NCI-H82 treated with DMSO at 0.1 percent for 48 hours (cell line): ENCODE measurements around the gene BRI3.
"Not testable (repeated sequence)": the region's sequence is repeated elsewhere in the genome, so short reads cannot be mapped to it uniquely, and the experiment has no call there.

ENCODE experiments used
- DNase-seq: peaks from one replicate; lab custom pipeline; 2025; ENCODE audit not compliant: unreplicated experiment; lab: John Stamatoyannopoulos, UW

Gene BRI3

DNA sequence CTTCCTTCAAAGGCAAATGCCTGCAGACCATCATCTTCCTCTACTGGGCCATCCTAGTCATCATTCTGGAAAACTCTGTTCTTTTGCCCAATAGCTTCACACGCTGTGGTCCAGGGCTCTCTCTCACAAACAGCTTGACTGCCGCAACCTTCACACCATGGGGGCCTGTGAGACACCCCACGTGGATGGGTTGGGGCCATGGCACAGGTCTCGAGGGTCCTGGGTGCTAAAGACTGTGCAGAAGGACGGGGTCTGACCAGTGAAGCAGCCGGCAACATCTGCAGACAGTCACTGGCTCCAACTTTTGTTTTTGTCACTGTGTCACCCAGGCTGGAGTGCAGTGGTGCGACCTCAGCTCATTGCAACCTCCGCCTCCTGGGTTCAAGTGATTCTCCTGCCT lies 28.1 kb downstream of the BRI3 start:
- no peak for DNase-seq

DNA sequence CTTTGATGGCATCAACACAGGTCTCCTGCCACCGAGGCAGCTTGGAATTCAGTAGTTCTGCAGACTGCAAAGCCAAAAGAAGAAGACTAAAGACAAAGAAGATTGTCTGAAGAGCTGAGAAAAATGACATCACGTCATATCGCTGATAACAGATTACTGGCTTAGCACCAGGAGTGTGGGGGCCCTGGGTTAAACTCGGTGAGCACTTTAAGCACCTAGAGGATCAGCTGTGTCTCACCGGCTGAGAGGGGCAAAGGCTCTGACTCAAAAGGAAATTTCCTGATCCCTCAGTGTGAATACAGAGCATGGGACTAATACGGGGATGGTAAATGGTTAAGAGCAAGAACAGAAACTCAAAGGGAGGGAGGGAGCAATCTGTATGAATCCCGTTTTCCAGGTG lies 30.7 kb downstream of the BRI3 start:
- DNase-seq = no peak

DNA sequence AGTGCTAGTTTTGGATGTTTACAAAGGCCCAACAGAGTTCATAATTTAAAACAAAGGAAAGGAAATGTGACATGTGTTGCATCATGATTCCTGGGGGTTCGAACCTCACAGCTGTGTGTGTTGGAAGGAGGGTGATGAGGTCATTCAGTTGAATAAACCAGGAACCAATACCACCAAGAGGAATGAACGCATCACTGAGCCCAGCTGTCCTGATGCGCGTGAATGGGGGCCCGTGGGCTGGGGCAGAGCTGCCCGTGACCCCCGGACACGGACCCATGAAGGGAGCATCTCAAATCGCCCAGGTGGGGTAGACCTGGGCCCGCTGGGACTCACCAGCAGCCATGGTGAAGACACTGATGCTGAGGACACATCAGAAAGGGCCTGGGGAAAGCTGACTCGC lies 33.0 kb downstream of the BRI3 start:
- no peak for DNase-seq

DNA sequence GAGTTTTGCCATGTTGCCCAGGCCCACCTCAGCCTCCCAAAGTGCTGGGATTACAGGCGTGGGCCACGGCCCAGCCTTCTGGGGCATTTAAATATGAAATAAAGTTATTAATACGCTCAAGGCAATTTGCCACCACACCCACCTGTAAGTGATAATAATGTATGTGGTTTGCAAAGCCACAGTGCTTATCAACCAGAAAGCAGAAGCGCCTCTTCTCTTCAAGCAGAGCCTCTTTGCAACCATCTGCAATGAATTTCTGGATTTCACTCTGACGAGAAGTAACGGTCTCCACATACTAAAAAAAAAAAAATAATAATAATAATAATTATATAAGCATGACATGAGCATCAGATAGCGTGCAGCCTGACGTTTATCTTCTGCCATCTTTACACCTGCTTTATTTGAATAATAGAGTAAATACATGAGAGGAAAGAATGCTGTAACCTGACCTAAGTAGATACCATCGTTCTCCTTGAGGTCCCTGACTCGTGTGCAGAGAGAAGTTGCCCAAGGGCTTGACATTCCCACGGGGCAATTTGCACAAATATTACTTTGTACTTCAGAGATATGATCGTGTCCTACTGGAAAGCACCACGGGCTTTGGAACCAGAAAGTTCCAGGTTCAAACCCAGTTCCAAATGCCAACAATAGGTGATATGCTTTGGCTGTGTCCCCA lies 34.0 kb downstream of the BRI3 start:
- no peak for DNase-seq

DNA sequence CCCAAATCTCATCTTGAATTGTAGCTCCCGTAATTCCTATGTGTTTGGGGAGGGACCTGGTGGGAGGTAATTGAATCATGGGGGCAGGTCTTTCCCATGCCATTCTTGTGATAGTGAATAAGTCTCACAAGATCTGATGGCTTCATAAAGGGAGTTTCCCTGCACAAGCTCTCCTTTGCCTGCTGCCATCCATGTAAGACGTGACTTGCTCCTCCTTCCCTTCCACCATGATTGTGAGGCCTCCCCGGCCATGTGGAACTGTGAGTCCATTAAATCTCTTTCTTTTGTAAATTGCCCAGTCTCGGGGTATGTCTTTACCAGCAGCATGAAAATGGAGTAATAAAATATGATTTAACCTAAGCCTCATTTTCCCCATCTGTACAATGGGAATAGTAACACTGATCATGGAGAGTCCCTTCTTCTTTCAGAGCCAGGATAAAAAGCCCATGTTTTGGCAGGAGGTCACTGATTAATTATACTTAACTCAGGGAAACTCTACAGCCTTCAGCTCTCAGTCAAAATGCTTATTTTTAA lies 34.6 kb downstream of the BRI3 start:
- DNase-seq = not testable (repeated sequence)

DNA sequence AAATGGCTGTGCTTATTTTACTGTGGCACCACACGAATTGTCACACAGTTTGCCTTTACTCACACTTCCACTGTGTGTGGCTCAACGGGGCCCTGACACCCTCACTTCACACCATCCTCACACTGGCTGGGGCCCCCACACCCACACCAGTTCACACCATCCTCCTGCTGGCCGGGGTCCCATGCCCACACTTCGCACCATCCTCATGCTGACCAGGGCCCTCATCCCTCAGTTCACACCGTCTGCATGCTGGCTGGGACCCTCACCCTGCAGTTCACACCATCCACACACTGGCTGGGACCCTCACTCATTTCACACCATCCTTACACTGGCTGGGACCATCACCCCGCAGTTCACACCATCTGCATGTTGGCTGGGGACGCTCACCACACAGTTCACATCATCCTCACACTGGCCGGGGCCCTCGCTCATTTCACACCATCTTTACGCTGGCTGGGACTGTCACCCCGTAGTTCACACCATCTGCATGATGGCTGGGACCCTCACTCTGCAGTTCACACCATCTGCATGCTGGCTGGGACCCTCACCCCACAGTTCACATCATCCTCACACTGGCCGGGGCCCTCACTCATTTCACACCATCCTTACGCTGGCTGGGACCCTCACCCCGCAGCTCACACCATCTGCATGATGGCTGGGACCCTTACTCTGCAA lies 36.0 kb downstream of the BRI3 start:
- no peak for DNase-seq

DNA sequence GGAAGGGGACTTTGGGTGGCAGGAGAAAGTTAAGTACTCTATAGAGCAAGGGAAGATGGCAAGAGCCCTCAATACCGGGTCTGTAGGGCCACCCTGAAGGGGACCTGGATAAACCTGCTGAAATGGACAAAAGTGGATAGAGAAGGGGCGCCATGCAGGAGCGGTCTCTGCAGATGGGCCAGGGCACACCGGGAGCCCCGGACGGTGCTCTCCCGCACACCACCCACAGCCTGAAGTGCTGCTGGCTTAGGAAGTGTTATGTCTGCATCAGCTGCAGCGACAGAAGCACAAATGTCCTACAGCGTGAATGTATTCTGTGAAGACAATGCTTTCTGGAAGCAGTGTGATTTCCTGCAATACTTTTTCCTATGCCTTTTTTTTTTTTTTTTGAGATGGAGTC lies 37.7 kb downstream of the BRI3 start:
- DNase-seq = no peak

DNA sequence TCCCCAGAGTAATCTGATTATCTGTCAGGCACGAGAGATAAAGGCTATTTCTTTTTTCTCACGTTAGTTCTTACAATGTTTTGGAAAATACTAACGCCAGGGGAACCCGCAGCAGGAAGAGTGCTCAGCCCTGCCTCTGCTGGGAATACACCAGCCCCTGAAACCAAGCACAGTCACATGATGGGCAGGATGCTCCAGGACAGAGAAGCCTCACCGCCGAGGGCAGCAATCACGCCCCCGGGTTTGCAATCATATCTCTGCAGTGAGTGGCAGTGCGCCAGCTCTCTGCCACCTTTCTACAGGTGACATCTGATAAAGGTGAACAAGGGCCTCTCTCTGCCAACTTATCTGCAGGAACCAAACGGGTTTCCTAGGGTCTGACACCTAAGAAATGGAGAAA lies 39.8 kb downstream of the BRI3 start:
- DNase-seq = no peak

DNA sequence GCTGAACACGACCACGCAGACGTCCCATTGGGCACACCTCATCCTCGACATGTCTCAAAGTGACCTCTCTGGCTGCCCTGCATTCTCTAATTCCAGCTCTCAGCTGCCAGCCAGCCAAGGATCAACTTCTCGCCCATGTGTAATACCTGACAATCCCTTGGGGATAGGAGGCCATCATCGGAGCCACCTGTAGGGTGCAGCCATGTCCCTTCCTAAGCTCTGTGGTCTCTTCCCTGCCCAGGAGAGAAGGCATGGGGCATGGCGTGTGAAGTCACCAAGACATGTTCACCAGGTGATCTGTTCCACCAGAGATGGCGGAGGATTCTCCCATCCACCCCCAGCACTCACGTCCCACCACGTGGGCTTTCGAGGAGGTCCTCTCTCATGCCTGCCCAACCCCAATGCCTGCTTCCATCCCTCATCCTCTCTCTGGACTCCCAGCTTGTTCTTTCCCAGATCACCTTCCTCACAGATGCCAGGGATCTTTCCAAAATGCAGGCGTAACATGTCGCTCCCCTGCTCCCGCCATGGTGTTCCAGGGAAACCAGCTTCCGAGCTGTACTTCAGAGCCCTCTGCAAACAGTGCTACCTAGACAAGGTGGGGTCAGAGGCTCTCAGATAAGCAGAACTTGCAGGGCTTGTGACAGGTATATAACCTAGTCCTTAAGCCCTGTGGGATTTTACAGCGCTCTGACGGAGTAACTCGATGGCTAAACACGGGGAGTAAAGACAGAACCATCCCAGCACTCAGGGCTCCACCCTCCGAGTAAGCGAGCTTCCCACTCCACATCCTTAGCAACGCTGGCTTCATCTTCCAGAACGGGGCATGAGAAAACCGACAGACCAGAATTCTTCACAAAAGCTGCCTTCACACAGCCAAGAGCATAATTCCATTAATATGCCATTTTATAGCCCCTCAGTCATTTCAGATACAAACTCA lies 41.1 kb downstream of the BRI3 start:
- no peak for DNase-seq

DNA sequence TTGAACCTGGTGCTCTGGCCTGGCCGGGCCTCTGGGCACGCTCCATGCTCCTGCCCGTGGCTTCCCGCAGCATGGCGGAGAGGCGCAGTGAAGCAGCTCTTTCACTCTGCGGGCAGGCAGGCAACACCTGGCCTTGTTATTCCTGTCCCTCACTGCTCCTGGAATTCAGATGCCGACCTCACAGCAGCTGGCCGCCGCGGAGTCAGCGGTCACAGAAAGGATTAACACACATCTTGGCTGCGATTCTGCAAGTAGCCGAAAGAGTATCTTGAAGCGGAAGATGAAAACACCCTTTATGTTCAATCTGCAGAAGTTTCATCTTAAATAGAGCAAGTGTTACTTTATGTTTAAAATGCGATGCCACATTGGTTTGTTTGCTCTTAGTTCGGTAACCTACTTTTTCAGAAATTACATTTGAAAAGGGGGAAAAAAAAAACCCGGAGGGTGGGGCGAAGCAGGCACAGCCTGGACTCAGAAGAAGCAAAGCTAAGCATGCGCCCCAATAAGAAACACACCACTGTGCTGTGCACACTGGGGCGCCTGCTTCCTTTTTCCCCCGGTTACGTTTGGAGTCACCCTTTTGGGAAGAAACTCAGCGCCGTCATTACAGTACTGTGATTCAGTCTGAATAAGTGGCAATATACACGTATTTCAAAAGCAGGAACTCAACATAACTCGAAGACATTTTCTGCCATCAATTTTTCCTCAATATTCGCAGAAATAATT lies 42.3 kb downstream of the BRI3 start:
- peak; percentile 38 for DNase-seq

DNA sequence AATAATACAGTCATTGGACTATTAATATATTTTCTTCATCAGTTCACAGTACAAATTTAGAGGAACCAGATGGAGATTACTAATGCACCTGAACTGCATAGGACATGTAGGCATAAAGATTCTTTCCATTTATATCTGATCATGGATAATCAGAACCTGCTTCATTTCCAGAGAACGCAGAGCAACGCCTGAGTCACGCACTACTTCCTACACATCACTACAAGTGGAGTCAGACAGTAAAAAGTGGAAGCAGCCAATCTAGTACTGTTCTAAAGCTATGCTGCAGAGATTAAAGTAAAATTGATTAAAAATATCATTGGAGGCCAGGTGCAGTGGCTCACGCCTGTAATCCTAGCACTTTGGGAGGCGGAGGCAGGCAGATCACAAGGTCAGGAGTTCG lies 43.3 kb downstream of the BRI3 start:
- no peak for DNase-seq

DNA sequence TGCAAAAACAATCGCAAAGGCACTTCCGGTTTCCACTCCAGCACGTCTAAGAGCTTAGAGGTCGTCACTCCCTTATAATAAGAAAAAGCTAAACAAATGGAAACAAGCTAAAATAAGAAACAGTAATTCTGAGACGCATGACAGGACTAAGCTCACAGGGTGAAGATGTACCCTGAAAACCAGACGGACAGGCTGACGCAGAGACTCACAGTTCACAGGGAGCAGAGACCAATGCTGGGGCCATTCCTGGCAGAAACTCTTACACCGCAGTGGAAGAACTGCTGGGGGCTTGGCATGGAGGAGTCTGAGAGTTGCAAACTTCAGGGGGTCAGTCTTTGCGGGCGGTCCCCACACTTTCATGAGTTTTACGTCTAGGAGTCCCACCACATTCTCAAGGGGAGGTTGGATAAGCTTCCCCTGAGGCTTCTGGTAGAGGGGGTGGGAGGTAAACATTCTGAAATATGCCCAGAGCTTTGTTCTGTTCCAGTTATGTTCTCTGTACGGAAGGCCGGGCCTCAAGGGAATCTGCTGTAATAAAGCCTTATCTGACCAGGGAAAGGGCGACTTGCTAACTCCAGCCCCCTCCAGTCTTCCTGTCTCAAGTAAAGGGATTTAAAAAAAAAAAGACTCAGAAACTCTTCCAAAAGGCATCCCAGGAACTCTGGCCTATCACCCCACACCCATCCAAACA lies 47.8 kb downstream of the BRI3 start:
- DNase-seq = no peak

DNA sequence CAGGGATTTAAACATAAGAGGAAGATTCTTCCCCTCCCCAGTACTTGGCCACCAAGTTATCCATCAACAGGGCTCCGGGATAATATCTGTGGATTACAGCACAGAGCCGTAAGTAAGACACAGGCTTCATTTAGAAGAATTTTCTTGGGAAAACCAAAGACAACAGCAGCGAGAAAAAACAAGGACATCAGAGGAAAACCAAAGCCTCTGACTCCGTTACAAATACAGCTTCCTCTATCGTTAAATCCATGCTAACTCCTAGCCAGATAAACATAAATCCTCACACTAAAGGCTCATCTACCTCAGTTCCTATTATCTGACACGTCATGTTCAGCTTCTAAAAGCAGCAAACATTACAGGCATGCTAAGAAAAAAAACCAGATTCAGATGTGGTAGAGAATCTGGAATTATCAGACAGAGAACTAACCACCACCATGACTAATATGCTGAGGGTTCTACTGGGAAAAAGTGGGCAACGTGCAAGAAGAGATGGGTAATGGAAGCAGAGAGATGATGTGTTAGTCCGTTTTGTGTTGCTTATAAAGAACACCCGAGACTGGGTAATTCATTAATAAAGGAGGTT lies 48.4 kb downstream of the BRI3 start:
- DNase-seq = no peak

DNA sequence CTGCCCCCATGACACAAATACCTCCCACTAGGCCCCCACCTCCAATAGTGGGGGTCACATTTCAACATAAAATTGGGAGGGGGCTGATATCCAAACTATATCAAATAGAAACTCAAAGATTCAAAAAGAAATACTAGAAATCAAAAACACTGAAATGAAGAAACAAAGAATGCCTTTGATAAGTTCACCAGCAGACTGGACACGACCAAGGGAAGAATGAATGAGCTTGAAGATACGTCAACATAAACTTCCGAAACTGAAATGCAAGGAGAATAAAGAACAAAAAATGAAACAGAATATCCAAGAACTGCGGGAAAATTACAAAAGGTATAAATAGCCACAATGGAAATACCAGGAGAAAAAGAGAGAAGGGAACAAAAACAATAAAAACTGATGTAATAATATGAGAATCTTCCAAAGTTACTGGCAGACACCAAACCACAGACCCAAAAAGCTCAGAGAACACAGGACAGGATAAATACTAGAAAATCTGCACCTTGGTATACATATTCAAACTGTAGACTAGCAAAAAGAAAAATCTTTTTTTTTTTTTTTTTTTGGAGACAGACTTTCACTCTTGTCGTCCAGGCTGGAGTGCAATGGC lies 49.5 kb downstream of the BRI3 start:
- no peak for DNase-seq

DNA sequence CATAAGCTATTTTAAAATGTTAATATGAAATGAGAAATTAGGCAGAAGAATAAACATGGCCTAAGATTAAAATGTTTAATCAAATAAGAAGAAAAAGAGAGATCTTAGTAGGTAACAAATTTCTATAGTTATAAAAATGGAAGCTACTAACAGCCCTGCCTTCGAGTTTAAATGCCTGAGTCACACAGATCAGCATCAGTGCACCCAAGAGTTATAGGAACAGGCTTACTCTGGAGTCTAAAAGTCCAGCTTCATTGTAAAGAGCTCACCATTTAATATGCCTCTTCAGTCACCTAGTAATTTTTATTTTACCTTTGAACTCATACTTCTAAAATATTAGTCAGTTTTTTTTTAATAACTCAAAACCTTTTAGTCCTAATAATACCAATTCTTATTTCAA lies 52.6 kb downstream of the BRI3 start:
- DNase-seq = no peak

DNA sequence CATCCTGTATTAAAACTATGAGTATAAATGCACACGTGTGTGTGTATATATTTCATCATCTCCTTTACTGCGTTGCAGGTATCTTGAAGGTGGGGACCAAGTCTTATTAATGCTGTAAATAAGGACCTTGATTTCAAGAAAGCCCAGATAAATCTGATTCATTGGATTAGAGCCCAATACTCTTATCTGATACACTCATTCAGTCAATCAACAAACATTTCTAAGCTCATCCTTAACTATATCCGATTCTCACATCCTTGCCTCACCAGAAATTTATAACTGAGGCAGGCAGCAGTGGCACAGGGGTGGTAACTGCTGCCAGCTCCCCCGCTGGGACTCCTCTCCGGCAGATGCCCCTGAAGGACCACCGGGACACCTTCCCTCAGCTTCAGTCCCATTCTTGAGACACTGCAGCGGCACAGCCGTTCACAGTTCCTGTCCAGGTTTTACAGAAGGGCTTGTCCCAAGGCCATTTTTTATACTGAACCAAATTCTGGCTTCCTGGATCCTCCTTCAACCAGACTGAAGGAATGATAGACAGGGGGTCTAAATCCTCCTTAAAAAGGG lies 54.0 kb downstream of the BRI3 start:
- no peak for DNase-seq

DNA sequence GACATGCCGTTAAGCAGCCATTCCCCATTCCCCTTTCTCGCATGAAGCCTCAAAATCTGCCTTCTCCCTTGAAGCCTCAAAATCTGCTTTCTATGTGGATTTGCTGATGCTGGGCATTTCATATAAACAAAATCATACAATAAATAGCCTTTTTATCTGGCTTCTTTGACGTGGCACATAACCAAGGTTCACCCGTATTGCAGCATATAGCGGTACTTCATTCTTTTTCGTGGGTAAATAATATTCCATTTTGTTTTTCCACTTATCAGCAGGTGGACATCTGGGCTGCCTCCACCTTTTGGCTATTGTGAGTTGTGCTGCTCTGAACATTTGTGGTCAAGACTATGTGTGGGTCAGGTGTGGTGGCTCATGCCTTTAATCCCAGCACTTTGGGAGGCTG lies 57.0 kb downstream of the BRI3 start:
- no peak for DNase-seq

DNA sequence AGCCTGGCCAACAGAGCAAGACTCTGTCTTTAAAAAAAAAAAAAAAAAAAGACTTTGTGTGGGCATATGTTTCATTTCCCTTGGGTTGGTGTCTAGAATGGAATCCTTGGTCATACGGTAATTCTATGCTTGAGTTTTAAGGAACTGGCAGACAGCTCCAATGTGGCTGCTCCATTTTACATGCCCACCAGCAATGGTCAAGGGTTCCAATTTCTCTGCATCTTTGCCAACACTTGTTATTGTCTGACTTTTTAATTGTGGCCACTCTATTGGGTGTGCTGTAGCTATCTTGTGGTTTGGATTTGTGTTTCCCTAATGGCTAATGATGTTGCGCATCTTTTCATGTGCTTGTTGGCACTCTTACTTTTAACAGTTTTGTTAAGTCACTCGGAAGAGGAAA lies 57.6 kb downstream of the BRI3 start:
- no peak for DNase-seq

DNA sequence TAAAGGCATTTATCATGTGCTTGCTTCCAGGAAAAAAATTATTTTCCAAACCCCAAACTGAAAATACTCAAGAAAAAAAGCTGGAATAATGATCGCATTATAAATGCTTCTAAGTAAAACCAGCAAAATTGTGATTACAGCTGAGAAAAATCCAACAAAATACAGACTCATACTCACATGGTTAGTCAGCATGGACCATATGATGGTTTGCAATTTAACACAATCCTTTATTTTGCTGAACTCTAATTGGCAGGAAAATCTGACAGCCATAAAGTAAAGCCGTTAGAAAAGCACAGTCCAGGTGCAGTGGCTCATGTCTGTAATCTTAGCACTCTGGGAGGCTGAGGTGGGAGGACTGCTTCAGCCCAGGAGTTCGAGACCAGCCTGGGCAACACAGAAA lies 59.6 kb downstream of the BRI3 start:
- DNase-seq = no peak
